Measurements from ENCODE around the gene WDR64.

- TF ChIP-seq, protein P1, sequence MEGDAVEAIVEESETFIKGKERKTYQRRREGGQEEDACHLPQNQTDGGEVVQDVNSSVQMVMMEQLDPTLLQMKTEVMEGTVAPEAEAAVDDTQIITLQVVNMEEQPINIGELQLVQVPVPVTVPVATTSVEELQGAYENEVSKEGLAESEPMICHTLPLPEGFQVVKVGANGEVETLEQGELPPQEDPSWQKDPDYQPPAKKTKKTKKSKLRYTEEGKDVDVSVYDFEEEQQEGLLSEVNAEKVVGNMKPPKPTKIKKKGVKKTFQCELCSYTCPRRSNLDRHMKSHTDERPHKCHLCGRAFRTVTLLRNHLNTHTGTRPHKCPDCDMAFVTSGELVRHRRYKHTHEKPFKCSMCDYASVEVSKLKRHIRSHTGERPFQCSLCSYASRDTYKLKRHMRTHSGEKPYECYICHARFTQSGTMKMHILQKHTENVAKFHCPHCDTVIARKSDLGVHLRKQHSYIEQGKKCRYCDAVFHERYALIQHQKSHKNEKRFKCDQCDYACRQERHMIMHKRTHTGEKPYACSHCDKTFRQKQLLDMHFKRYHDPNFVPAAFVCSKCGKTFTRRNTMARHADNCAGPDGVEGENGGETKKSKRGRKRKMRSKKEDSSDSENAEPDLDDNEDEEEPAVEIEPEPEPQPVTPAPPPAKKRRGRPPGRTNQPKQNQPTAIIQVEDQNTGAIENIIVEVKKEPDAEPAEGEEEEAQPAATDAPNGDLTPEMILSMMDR (IDR thresholded peaks at IDR 0.05; ENCODE audit: low read depth, low read length): no peak
- TF ChIP-seq EZH2phosphoT487 (IDR thresholded peaks at IDR 0.05; ENCODE audit: low read depth): no peak
Measured at GRCh38 chr1:241682921-241683320, 30.8 kb downstream of the WDR64 start.

Measured in OCI-LY3 (cell line).